Measurements from ENCODE around the gene C19orf25.

- TF ChIP-seq RBBP5 (IDR thresholded peaks at IDR 0.05; ENCODE audit: borderline replicate concordance, insufficient read depth, low read length, poor library complexity, severe bottlenecking) (no peak), EP300 (IDR thresholded peaks at IDR 0.05; ENCODE audit: low read length) (no peak), CBX5 (IDR thresholded peaks at IDR 0.05; ENCODE audit: borderline replicate concordance, low read depth) (no peak), RBM22 (IDR thresholded peaks at IDR 0.05; ENCODE audit: low read depth, low read length, poor library complexity, severe bottlenecking) (peak; percentile 46), POLR2A (conservative IDR thresholded peaks at IDR 0.05) (no peak), FOXJ2 (tag; IDR thresholded peaks at IDR 0.05) (no peak), CTCF (IDR thresholded peaks at IDR 0.05 in 2 of 3, conservative IDR thresholded peaks at IDR 0.05 in 1 of 3; ENCODE audit: insufficient read depth in 2 of 3, low read depth in 1 of 3, low read length in 3 of 3) (no peak), EZH2 (IDR thresholded peaks at IDR 0.05; ENCODE audit: borderline replicate concordance, low read depth, low read length) (no peak), GATA2 (CRISPR knock-in tag; IDR thresholded peaks at IDR 0.05) (no peak), NR1H2 (CRISPR knock-in tag; IDR thresholded peaks at IDR 0.05) (no peak), TAF1 (IDR thresholded peaks at IDR 0.05; ENCODE audit: control insufficient read depth, extremely low read depth, insufficient read depth, low read length, severe bottlenecking) (no peak), GABPA (tag; conservative IDR thresholded peaks at IDR 0.05; ENCODE audit: low read depth) (no peak), SNRNP70 (optimal IDR thresholded peaks at IDR 0.05; ENCODE audit: low read depth, low read length) (no peak), RERE (CRISPR knock-in tag; IDR thresholded peaks at IDR 0.05; ENCODE audit: borderline replicate concordance) (no peak)
Observed at GRCh38 chr19:1435378-1435989, 43.5 kb downstream of the C19orf25 start.

All from K562 (cell line).